Occipital lobe (tissue), 2 donors: ENCODE results near the gene CXCL12. TPM values are rescaled to one million over a fixed set of nuclear protein-coding genes. Genes with fewer than 3 reads are reported as not detected.

ENCODE experiments used
- DNase-seq: peaks from one replicate; lab custom pipeline; 2025; lab: John Stamatoyannopoulos, UW
- total RNA-seq: library from RNA; depleted of rRNA; stranded (reverse); fragments of >200 nt; gene quantifications from one replicate; pipeline ENCODE4 v1.2.3, GENCODE V29; 2014

CXCL12 gene
- total RNA-seq = 19.0 TPM

DNA sequence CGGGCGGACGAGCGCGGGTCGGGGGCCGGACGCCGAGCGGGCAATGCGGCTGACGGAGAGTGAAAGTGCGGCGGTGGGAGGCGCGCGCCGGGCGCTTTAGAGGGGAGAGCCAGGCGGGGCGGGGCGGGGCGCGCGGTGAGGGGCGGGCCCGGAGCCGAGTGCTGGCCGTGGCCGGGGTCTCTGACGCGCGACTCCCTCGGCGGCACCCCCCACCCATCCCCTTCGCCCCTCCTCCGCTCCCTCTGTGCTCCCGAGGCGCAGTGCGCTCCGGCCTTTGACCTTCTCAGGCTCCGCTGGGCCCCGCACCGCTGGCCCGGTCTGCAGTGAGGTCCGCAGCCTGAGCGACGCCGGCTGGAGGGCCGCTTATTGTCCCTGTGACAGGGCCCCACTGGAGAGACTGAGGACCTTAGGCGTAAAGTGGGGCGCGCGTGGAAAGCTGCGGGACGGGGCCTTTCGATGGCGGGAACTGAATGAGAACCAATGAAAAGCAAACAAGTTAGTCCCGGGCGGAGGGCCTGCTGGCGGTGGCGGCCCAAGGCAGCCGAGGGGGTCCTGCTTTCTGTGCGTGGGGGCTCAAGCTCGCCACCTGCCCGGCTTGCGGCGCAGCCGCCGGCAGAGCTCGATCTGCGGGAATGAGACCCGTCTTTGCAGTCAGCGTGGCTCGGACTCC, at the start of gene CXCL12:
TSS of gene CXCL12 (minus strand) at position 72 of the 670 bp plus-strand sequence. CDS start 92 bp downstream, outside the sequence.
- DNase-seq = no peak

DNA sequence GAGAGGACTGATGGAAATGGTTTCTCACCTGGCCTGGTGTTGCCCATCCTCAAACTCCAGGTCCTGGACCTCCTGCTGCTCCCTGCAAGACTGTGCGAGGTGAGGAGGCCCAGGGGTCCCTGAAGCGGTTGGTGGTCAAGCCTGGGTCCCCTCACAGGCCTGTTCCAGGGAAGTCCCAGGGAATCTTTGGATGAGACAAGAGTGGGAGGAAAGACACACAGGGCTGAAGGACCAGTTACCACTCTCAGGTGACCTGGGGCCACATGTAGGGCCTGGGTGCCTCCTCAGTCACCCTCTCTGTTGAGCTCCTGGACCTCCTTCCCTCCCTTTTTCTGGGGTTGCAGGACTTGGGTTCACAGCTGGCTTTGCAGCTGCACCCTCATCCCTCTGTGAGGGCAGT, 42.6 kb upstream of the CXCL12 start:
- no peak for DNase-seq

DNA sequence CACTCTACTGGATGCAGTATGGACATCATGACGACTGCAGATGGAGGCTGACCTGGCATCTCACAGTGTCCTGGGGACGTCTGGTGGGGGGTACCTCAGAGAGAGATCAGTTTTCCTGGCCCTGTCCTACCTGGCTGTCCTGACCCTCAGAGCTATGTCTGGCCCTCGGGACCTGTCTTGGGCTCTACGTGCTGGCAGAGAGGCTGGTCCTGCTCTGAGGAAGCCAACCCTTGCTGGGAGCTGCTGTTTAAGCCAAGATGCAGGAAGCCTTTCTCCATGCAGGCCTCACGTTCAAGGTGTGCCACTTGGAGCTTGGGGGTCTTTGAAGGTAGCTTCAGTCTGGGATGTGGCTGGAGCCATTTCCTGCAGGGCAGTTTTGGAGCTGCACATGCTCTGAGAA, 42.1 kb upstream of the CXCL12 start:
- DNase-seq = no peak

DNA sequence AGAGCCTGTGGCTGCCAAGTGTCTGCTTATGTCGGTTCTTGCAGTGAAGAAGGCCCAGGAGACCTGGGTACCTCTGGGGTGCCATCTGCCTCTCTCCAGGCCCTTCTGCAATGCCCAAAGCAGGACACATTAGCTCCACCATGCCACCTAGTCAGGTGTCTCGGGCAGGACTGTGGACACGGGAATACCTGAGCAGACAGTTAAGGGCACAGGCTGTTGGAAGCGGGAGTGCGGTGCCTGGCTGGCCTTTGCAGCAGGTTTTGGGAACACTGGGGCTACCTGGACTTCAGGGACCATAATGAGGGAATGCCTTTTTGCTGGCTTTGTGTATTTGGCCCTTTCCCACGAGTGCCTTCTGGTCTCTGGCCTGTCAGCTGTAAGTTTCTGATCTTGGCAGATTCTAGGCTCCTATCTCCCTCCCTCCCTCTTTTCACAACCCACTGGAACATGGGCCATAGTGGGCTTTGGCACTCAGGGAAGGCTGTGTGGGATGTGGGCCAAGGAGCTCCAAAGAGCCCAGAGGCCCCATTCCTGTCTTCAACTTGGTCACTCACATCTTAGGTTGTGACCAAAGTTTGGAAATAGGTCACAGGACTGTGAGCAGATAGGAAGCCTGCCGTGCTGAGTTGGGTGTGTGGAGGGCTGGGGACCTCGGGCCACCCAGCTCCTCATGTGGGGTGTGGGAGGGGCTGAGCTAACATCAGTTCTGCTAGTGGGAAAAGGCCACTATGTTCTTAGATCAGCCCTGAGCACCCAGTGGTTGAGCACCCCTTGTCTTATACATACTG, 41.5 kb upstream of the CXCL12 start:
- DNase-seq = no peak

DNA sequence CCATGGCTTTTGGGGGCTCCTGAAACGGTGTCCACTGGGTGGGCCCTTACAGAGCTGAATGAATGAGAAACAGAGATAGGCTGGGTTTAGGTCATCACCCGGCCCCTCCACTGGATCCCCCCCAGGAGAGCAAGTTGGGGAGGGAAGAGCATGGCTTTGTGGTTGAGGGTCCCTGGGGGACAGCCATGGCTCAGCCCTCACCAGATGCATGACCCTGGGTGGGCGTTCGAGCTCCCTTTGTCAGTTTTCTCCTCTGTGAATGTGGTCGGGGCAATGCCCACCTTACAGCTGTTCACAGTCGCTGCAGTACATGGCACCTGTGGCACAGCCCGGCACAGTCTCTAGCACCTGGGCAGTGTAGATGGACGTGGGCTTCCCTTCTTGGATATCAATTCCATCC, 40.6 kb upstream of the CXCL12 start:
- DNase-seq = no peak

DNA sequence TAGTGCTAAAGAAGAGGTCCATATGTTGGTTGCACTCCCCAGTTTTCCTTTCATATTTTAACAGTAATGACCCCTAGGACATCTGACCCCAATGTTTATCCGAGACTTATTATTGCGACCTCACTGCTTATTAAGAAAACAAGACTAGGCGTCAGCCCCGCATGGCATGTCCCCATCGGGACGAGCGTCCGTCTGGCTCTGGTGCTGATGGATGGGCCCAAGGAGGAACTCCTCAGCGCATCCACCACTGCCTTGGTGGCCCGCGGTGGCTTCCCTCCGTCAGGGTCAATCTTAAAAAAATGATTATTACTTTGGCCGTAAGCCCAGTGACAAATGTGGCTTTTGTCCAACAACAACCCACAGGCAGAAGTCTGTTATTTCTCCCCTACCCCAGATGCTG, 40.1 kb upstream of the CXCL12 start:
- no peak for DNase-seq

DNA sequence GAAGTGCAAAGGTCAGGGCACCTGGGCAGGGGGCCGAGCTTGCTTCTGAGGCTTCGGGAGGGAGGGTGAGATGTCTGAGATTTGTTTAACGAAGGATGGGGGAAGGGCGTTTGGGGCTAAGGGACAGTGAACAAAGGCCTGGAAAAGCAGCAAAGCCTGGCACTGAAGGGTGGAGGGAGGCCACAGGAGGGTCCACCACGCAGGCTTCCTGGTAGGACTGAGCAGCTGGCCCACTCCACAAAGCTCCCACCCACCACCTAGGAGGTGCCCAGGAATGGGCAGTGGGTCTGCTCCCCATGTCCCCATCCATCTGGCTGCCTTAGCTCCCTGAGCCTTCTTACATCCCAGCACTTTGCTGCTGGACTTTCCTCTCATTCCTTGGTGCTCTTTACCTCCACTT, 39.4 kb upstream of the CXCL12 start:
- DNase-seq = no peak

DNA sequence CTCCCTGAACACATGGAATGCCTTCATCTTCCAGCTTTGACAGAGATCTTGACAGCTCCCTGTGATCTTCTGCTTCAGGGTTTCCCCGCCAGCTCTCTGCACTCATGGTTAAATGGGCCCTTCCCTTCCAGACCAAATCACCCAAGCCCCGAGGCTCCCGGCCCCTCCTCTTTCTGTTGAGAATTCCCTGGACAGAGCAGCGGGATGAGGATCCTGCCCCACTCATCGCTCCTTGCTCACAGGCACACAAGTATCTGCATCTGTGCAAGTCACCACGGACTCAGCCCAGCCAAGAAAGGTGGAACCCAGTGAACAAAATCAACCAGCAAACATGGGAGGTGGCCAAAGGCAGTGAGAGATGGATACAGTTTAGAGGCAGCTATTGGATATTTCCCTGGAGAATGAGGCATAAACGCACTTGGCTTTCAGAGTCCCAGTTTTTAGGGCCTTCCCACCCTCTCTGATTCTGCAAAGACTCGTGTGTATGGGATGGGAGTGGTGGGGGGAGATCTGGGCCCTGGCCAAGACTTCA, 37.7 kb upstream of the CXCL12 start:
- no peak for DNase-seq

DNA sequence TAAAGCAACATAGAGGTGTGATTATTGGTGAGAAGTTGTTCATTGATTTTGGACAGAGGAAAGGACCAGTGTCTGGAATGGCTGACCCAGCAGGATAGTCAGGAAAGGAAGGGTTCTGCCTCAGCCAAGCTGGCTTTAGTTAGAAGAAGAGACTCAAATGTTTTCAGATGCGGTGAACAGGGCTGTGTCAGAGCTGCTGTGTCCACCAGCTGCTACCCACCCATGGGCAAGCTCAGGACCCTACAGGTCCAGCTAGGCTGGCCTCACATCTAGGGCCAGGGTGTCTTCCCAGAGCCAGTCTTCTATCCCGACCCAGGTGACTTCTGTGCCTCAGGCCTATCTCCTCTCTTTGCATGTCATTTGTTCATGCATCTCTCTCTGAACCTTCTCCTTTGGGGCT, 37.3 kb upstream of the CXCL12 start:
- DNase-seq = no peak

DNA sequence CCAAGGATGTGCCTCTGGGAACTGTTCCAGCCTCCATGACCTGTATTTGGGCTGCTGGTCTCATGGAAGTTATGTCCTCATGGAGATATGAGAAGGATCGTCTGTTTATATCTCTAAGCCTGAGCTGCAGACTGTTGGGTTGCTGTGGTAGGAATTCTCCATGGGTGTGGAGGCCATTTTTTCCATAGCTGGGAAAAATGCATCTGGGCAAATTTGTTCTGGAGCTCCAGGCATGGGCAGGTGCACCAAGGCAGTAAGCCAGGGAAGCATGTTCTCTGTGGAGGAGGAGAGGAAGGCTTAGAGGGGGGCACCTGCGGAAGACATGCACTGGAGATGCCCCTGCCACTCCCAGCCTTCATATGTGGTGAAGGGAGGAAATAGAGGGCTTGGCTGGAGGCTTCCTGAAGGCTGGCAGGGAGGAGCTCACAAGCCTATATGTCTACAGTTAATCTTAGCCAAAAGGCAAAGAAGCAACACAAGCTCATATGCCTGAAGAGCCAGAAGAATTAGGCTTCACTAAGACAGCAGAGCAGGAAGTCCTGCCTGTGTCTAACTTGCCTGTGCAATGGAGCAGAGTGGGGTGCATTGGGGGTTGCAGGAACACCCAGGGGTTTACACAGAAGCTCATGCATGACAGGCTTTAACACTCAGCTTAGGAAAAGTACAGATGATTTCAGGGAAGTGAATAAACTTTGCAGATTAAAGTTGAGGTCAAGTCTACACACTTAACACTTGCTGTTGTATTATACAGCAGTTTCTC, 35.1 kb upstream of the CXCL12 start:
- no peak for DNase-seq

DNA sequence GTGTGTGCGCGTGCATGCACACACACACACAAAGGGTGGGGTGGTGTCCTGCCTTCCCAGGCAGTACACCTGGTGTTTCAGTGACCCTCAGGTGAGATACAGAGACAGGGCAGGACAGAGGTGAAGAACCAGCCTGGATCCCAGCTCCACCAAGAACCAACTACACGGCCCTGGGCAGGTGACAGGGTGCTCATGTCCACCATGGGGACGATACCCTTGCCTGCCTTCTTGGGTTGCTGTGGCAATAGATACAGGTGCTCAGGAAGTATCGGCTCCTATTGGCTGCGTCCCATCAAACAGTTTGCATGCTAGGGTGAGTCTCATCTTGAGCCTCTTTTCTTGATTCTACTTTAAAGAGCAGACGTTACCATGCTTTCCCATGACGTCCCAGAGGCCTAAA, 33.7 kb upstream of the CXCL12 start:
- no peak for DNase-seq

DNA sequence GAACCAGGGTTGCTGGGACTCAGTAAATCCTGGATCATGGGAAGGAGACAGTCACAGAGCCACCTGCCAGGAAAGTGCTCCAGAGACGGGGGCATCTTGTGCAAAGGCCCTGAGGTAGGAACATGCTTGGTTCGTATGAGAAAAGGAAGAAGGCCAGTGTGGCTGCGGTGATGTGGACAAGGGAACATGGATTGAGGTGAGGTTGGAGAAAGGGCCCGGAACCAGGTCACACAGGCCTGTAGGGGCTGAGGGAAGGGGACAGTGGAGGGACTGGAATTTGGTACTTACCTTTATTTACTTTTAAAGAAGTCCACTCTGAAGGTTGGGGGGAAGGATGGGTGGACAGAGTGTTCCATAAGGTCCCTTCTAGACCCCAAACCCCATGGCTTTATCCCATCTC, 32.9 kb upstream of the CXCL12 start:
- DNase-seq = no peak

DNA sequence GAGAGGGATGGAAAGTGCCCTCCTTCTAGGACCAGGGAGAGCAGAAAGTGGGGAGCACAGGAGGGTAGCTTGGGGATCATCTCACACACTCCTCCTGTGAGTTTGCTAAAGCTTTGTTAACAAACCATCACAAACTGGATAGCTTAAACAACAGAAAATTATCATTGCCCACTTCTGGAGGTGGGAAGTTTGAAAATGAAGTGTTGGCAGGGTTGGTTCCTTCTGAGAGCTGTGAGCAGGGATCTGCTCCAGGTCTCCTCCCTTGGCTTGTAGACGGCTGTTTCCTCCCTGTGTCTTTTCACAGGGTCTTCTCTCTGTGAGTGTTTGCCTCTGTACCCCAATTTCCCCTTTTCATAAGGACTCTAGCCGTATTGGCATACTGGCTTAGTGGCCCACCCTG, 32.0 kb upstream of the CXCL12 start:
- no peak for DNase-seq

DNA sequence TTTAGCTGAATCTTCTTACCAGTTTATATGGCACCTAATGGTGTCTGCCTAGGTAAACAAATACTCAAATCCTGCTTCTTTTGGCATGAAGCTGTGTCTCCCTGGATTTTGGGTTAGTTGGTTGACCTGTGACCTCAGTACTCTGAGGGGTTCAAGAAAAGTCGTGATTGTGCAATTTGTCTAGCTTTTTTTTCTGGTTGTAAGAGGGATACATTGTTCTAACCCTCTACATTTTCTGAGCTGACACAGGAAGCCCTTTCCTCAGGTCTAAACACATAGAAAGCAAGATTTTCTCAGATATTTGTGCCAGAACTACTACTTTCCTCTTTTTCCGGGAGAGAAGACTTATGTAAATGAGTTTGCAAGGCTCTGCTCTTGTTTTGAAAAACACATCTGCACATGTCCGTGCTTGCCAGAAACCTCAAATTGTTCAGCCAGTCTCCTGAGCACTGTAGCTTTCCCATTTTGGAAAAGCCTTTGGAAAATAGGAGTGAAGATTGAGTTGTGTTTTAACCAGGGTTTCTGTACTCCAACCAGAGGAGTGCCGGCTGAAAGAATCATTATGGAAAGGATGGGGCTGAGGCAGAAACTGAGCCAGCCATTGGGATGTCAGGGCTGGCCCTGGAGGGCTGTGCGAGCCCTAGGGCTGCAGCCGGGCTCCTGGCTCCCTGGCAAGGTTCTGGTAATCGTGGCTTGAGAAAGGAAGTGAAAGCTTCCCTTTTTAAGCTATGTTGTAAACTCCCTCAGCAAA, 31.3 kb upstream of the CXCL12 start:
- DNase-seq = no peak

DNA sequence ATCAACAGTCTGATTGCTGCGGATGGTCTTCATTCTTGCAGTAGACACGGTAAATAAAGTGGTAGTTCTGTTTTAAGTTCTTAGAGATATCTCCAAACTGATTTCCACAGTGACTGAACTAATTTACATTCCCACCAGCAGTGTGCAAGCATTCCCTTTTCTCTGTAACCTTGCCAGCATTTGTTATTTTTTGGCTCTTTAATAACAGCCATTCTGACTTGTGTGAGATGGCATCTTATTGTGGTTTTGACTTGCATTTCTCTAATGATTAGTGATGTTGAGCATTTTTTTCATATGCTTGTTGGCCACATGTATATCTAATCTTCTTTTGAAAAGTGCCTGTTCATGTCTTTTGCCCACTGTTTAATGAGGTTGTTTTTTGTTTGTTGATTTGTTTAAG, 30.2 kb upstream of the CXCL12 start:
- DNase-seq = no peak

DNA sequence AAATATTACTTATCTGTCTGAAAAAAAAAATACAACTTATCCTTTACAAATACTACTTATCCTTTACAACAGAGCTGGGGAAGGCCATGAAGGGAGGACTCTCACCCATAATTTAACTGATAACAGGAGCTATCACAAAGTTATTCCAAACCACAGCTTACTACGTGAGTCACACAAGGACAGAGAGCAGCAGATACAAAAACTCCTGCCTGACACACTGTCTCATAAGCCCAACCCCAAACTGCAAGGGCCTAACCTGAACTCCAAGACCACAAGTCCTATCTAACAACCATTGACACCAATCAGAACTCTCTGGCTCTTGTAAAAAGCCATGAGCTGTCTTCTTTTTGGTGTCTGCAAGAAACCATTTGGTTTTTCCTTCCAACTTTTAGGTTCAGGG, 28.5 kb upstream of the CXCL12 start:
- DNase-seq = no peak

DNA sequence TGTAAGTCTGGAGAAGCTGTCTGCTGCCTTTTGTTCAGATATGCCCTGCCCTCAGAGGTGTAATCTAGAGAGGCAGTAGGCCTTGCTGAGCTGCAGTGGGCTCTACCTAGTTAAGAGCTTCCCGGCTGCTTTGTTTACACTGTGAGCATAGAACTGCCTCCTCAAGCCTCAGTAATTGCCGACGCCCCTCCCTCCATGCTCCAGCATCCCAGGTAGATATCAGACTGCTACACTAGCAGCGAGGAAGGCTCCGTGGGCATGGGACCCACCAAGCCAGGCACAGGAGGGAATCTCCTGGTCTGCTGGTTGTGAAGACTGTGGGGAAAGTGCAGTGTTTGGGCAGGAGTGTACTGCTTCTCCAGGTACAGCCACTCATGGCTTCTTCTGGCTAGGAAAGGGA, 26.4 kb upstream of the CXCL12 start:
- no peak for DNase-seq

DNA sequence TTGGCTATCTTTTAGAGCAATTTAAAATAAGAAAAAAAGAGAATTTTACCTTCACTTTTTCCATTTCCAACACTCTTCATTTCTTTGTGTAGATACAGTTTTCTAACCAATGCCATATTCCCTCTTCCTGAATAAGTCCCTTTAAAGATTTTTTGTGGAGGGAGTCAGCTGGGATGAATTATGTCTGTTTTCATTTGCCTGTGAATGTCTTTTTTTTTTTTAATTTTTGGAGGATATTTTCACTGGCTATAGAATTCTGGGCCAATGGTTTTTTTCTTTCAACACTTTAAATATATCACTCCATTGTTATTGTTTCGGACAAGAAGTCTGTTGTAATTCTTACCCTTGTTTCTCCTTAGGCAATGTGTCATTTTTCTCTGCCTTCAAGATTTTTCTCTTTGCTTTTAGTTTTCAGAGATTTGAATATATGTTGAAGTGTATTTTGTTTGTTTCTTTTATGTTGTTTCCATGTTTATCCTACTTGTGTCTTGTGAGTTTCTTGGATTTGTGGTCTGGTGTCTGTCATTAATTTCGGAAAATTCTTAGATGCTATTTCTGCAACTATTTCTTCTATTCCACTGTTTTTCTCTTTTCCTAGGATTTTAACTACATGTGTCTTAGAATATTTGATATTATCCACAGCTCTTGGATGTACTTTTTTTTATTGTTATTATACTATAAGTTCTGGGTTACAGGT, 20.0 kb upstream of the CXCL12 start:
- no peak for DNase-seq

DNA sequence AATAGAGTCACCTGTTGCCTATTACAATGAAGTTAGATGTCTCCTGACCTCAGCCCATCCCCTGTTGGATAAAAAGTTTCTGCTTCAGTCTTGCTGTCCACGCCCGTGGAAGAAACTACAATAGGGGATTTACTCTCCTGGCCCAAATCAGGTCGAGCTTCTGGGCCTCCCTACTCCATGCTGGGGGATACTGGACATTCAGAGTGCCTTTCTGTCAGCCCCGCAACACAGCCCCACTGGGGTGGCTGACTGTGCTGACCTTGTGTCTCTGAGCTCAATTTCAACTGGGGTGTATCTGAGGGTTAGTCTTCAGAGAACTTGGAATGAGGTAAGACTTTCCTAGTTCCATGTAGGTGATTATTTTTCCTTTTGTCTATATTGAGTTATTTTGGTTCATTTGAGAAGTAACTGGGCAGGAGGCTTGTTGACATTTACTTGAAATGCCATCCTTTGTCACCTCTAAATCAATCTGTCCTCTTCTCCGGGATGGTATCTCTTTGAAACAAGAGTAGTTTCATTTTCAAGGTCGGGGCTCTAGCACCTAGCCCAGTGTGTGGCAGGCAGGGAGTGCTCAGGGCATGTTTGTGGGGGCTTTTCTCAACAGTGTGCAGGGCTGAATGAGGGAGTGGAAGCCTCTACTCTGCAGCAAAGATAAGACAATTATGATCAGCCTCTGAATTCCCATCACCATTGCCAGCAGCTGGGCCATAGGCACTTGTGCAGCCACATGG, 17.7 kb upstream of the CXCL12 start:
- DNase-seq = no peak

DNA sequence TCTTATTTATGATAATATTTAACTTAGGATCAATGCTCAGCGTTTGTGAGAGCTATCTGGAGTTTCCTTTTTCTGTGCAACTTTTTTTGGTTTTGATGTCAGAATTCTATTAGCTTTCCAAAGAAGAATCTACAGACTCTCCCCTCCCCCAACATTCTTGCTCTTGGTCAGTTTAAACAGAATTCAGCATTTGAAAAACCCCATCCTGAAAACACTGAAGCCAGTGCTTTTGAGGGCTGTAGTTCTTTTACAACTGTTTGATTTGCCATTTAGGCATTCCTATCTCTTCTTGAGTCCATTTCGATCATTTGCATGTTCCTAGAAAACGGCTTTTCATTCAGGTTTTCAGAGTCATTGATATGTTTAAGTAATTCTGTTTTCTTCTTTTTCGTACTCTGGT, 15.6 kb upstream of the CXCL12 start:
- DNase-seq = no peak
